ENCODE measurements around the gene SPTBN1.

Gene SPTBN1

DNA sequence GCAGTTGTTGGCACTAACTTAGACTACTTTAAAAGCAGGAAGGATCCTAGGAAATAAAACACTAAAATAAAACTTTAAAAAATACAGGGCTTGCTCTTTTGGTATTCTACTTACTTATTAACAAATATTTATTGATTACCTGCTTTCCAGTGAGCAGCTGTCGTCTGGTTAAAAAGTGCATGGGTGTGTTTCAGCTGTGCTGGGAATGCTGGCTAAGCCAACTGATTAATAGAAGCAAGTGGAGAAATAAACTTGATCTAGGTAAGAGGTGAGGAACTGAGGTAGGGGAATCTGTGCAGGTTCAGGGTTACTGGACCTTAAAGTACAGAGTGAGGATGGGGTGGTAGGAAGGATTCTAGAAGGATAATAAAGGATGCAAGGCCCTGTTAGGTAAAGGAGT, 110.8 kb downstream of the SPTBN1 start:
- Histone ChIP-seq H3K9me3 (ENCODE audit: insufficient read depth, low read length, severe bottlenecking) (no peaks in the 10 kb centered on the region), H3K79me2 (ENCODE audit: insufficient read depth, low read length) (peaks cover 89% of the 10 kb centered on the region), H4K20me1 (ENCODE audit: insufficient read depth, low read length) (no peaks in the 10 kb centered on the region), H3K4me1 (ENCODE audit: insufficient read depth, low read length) (peaks cover 65% of the 10 kb centered on the region), H3K4me2 (ENCODE audit: insufficient read depth, low read length) (no peak overlapping the region), H3K27me3 (ENCODE audit: insufficient read depth, low read length, poor library complexity) (no peaks in the 10 kb centered on the region), H3K36me3 (ENCODE audit: insufficient read depth, low read length) (no peaks in the 10 kb centered on the region; the same call in 1 of the 2 replicates), H2AFZ (ENCODE audit: low read depth, low read length) (no peak overlapping the region), H3K27ac (ENCODE audit: low read length) (no peak overlapping the region), H3K9ac (ENCODE audit: low read depth, low read length) (no peak overlapping the region), H3K4me3 (ENCODE audit: low read depth in 1 of 2, low read length in 2 of 2) (no peak overlapping the region)
- ATAC-seq (ENCODE audit: insufficient read depth, low read depth) (no peak), DNase-seq (no peak)
- TF ChIP-seq, protein P1, sequence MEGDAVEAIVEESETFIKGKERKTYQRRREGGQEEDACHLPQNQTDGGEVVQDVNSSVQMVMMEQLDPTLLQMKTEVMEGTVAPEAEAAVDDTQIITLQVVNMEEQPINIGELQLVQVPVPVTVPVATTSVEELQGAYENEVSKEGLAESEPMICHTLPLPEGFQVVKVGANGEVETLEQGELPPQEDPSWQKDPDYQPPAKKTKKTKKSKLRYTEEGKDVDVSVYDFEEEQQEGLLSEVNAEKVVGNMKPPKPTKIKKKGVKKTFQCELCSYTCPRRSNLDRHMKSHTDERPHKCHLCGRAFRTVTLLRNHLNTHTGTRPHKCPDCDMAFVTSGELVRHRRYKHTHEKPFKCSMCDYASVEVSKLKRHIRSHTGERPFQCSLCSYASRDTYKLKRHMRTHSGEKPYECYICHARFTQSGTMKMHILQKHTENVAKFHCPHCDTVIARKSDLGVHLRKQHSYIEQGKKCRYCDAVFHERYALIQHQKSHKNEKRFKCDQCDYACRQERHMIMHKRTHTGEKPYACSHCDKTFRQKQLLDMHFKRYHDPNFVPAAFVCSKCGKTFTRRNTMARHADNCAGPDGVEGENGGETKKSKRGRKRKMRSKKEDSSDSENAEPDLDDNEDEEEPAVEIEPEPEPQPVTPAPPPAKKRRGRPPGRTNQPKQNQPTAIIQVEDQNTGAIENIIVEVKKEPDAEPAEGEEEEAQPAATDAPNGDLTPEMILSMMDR (IDR thresholded peaks at IDR 0.05; ENCODE audit: borderline replicate concordance, extremely low read depth, low read length, poor library complexity, severe bottlenecking), result no peak
- TF ChIP-seq EZH2 (IDR thresholded peaks at IDR 0.05; ENCODE audit: borderline replicate concordance, low read depth, low read length, severe bottlenecking), result no peak

DNA sequence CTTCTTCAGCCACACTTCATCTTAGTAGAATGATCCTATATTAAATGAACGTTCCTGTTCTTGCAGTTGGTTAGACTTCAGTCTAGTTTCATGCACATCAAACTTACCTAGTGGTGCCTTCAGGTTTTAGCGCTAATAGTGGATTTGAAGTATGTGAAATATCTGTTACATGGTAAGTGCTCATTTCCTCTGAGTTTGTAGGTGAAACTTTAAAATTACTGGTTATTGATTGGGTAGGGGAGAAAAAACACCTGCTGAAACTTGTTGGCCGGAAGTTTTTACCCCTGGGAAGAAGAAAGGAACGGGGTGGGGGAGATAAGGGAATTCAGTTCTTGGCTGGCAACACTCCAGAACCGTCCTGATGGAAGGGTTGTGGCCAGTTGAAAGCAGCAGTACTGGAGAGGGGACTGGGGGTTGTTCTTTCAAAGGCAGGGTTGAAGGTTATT, 112.8 kb downstream of the SPTBN1 start:
- no peak for TF ChIP-seq EZH2 (IDR thresholded peaks at IDR 0.05; ENCODE audit: borderline replicate concordance, low read depth, low read length, severe bottlenecking)
- TF ChIP-seq, protein P1 (IDR thresholded peaks at IDR 0.05; ENCODE audit: borderline replicate concordance, extremely low read depth, low read length, poor library complexity, severe bottlenecking), result no peak
- Histone ChIP-seq H3K27ac (ENCODE audit: low read length) (peak overlapping the region; percentile 88), H3K9me3 (ENCODE audit: insufficient read depth, low read length, severe bottlenecking) (no peaks in the 10 kb centered on the region), H3K36me3 (ENCODE audit: insufficient read depth, low read length) (no peaks in the 10 kb centered on the region; the same call in 1 of the 2 replicates), H2AFZ (ENCODE audit: low read depth, low read length) (no peak overlapping the region), H3K4me3 (ENCODE audit: low read depth in 1 of 2, low read length in 2 of 2) (no peak overlapping the region), H3K9ac (ENCODE audit: low read depth, low read length) (peak overlapping the region; percentile 43; the same call in 1 of the 2 replicates), H3K4me1 (ENCODE audit: insufficient read depth, low read length) (peaks cover 73% of the 10 kb centered on the region), H4K20me1 (ENCODE audit: insufficient read depth, low read length) (no peaks in the 10 kb centered on the region), H3K4me2 (ENCODE audit: insufficient read depth, low read length) (peak overlapping the region; percentile 55; the same call in 1 of the 2 replicates), H3K79me2 (ENCODE audit: insufficient read depth, low read length) (peaks cover 91% of the 10 kb centered on the region), H3K27me3 (ENCODE audit: insufficient read depth, low read length, poor library complexity) (no peaks in the 10 kb centered on the region)
- ATAC-seq (ENCODE audit: insufficient read depth, low read depth) (no peak), DNase-seq (no peak)

DNA sequence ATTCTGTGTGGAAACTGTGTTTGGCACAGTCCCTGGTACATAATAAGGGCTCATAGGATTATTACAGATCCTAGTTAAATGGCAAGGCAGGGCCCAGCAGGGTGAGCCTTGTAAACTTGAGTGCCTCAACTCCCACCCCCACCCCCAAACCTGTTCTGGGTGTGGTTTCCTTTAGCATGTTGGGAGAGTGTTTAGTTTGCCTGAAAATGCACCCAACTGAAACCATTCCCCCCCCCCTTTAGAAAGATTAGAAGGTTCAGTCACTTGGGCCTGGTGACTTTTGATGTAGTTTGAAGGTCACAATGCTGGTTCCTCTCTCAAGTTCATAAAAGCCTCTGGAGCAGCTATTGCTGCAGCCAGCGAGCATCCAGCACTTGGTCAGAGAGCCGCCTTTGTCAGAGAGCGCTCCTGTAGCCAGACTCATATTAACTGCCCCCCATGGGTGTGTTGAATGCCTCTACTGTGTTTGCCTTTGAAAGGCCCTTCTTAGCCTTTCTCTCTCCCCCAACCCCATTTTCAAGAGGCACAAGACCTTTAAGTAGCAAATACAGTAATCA, 113.7 kb downstream of the SPTBN1 start:
- H3K4me3 ChIP-seq (ENCODE audit: low read depth in 1 of 2, low read length in 2 of 2), result peak overlapping the region in 1 of 2 experiments; percentile 28; a peak in 2 of 4 replicates
- H3K79me2 ChIP-seq (ENCODE audit: insufficient read depth, low read length), result peaks cover 90% of the 10 kb centered on the region
- H3K27me3 ChIP-seq (ENCODE audit: insufficient read depth, low read length, poor library complexity), result no peaks in the 10 kb centered on the region
- ATAC-seq (ENCODE audit: insufficient read depth, low read depth), result peak; percentile 6; the same call in 1 of the 3 replicates
- H3K9me3 ChIP-seq (ENCODE audit: insufficient read depth, low read length, severe bottlenecking), result no peaks in the 10 kb centered on the region
- H3K4me1 ChIP-seq (ENCODE audit: insufficient read depth, low read length), result peaks cover 75% of the 10 kb centered on the region
- peak overlapping the region; percentile 55 for H3K4me2 ChIP-seq (ENCODE audit: insufficient read depth, low read length)
- 0 out of 2 replicates have a peak overlapping the region, but pooled peaks have one; percentile 28 for H2AFZ ChIP-seq (ENCODE audit: low read depth, low read length)
- peak overlapping the region; percentile 43 for H3K9ac ChIP-seq (ENCODE audit: low read depth, low read length)
- H4K20me1 ChIP-seq (ENCODE audit: insufficient read depth, low read length), result peaks cover 3% of the 10 kb centered on the region; the same call in 1 of the 2 replicates
- H3K36me3 ChIP-seq (ENCODE audit: insufficient read depth, low read length), result no peaks in the 10 kb centered on the region; the same call in 1 of the 2 replicates
- peak overlapping the region; percentile 88 for H3K27ac ChIP-seq (ENCODE audit: low read length)
- DNase-seq, result peak; percentile 63
- TF ChIP-seq, protein P1 (IDR thresholded peaks at IDR 0.05; ENCODE audit: borderline replicate concordance, extremely low read depth, low read length, poor library complexity, severe bottlenecking), result no peak
- no peak for TF ChIP-seq EZH2 (IDR thresholded peaks at IDR 0.05; ENCODE audit: borderline replicate concordance, low read depth, low read length, severe bottlenecking)

Data from DND-41 (cell line).